HG02763 (cell line): ENCODE data around the gene KDM1A.

Experiments used
- ATAC-seq: cut with Tn5 transposase; IDR thresholded peaks from one replicate; pipeline ENCODE4 v1.9.1; 2021; ENCODE audit warnings: mild to moderate bottlenecking, moderate library complexity; ENCODE audit not compliant: unreplicated experiment

Gene KDM1A

GRCh38 chr1:23066075-23066474 lies 46.8 kb downstream of the KDM1A start:
- ATAC-seq, result no peak

- no peak for ATAC-seq
Observed at GRCh38 chr1:23069149-23069548, 49.9 kb downstream of the KDM1A start.

- no peak for ATAC-seq
Observed at GRCh38 chr1:23069675-23070074, 50.4 kb downstream of the KDM1A start.

GRCh38 chr1:23074012-23074411 lies 54.7 kb downstream of the KDM1A start:
- ATAC-seq, result no peak

GRCh38 chr1:23079025-23079424 lies 59.8 kb downstream of the KDM1A start:
- ATAC-seq, result no peak

- no peak for ATAC-seq
Observed at GRCh38 chr1:23080885-23081284, 61.6 kb downstream of the KDM1A start.

GRCh38 chr1:23081376-23081775 lies 62.1 kb downstream of the KDM1A start:
- no peak for ATAC-seq

- no peak for ATAC-seq
Observed at GRCh38 chr1:23083714-23084480, 64.6 kb downstream of the KDM1A start.

GRCh38 chr1:23084880-23085279 lies 65.6 kb downstream of the KDM1A start:
- no peak for ATAC-seq

- no peak for ATAC-seq
Observed at GRCh38 chr1:23085696-23086095, 66.4 kb downstream of the KDM1A start.

- ATAC-seq, result no peak
Observed at GRCh38 chr1:23088027-23088426, 68.8 kb downstream of the KDM1A start.

- no peak for ATAC-seq
Observed at GRCh38 chr1:23090056-23090455, 70.8 kb downstream of the KDM1A start.

GRCh38 chr1:23091545-23091944 lies 72.3 kb downstream of the KDM1A start:
- ATAC-seq, result no peak

GRCh38 chr1:23092447-23092846 lies 73.2 kb downstream of the KDM1A start:
- no peak for ATAC-seq

- ATAC-seq, result no peak
Observed at GRCh38 chr1:23097316-23097715, 78.0 kb downstream of the KDM1A start.

- no peak for ATAC-seq
Observed at GRCh38 chr1:23098463-23099170, 79.3 kb downstream of the KDM1A start.

GRCh38 chr1:23099171-23099536 lies 79.9 kb downstream of the KDM1A start:
- ATAC-seq, result no peak

GRCh38 chr1:23100074-23100748 lies 80.9 kb downstream of the KDM1A start:
- no peak for ATAC-seq

- ATAC-seq, result no peak
Observed at GRCh38 chr1:23101101-23101827, 82.0 kb downstream of the KDM1A start.

GRCh38 chr1:23101887-23102286 lies 82.6 kb downstream of the KDM1A start:
- no peak for ATAC-seq

GRCh38 chr1:23102289-23102688 lies 83.0 kb downstream of the KDM1A start:
- no peak for ATAC-seq
